Suprapubic skin (tissue), 4 donors: ENCODE data around the gene EPB41L2. TPM values are rescaled to one million over a fixed set of nuclear protein-coding genes. Genes with fewer than 3 reads are reported as not detected.

Experiments used
- DNase-seq, 2 donors: peaks; one replicate each; pipeline ENCODE4 v3.0.0-alpha.2; 2019; ENCODE audit warnings: low spot score in 2 of 2
- H3K27ac ChIP-seq: fragments of 200-600 bp; sonication (generic); one replicate; pipeline ENCODE4 v1.5.1; 2019
- H3K27me3 ChIP-seq: fragments of 200-600 bp; sonication (generic); one replicate; pipeline ENCODE4 v1.5.1; 2019
- H3K36me3 ChIP-seq: fragments of 200-600 bp; sonication (generic); one replicate; pipeline ENCODE4 v1.5.1; 2019
- H3K4me1 ChIP-seq: fragments of 200-600 bp; sonication (generic); one replicate; pipeline ENCODE4 v1.5.1; 2019
- H3K4me3 ChIP-seq: fragments of 200-600 bp; sonication (generic); one replicate; pipeline ENCODE4 v1.5.1; 2019; ENCODE audit warnings: mild to moderate bottlenecking
- H3K9me3 ChIP-seq: fragments of 200-600 bp; sonication (generic); one replicate; pipeline ENCODE4 v1.5.1; 2019
- EP300 ChIP-seq: sonication (generic); formaldehyde crosslinking; IDR thresholded peaks from one replicate; pipeline ENCODE4 v1.6.1; 2017; ENCODE audit warnings: antibody characterized with exemption
- POLR2A ChIP-seq, 2 donors: fragments of 450-650 bp; IDR thresholded peaks; one replicate each; pipeline ENCODE4 v1.6.1; 2017; ENCODE audit warnings: antibody characterized with exemption in 2 of 2, mild to moderate bottlenecking in 2 of 2, moderate library complexity in 2 of 2
- POLR2AphosphoS5 ChIP-seq, 3 donors: sonication (generic); formaldehyde crosslinking; IDR thresholded peaks; one replicate each; pipeline ENCODE4 v1.6.1; 2017; ENCODE audit warnings: antibody characterized with exemption in 3 of 3
- WGBS: methylation state at CpG from one replicate; pipeline ENCODE4 v1.1.5; 2018; 5-methylcytosine and 5-hydroxymethylcytosine counted together
- total RNA-seq, 4 donors: library from RNA; depleted of rRNA; stranded (reverse); fragments of >200 nt; gene quantifications; one replicate each; pipeline ENCODE4 v1.1.0, GENCODE V29; 2016
- TF ChIP-seq, protein P1 (sequence below), 2 donors: fragments of 200-600 bp in 1 of 2; fragments of 450-650 bp in 1 of 2; sonication (generic) in 1 of 2; IDR thresholded peaks; one replicate each; pipeline ENCODE4 v1.5.1; 2016 to 2019; ENCODE audit warnings: antibody characterized with exemption in 2 of 2, mild to moderate bottlenecking in 1 of 2, moderate library complexity in 1 of 2

EPB41L2 gene
- total RNA-seq, 4 donors from 2014 or later: 11.4 to 26.8 (median 15.4) TPM

DNA sequence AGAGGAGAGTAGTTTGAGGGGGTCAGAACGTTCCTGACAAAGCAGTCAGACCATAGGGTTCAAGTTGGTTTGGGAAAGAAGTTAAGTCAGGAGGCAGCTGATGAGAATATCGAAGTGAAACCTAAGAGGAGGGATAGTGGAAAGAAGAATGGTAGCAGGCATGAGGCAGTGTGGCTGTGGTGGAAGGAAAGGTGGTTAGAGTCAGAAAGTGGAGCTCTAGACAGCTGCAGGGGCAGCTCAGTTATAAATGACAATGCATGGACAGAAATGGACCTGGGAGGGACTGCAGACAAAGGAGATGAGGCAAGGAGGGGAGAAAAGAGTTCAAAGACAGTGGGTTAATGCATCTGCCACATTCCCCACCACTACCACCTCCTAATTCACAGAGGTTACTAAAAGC is 169.3 kb downstream of the EPB41L2 start:
- Histone ChIP-seq H3K36me3 (peaks cover 4% of the 10 kb centered on the region), H3K4me1 (no peaks in the 10 kb centered on the region), H3K27me3 (no peaks in the 10 kb centered on the region), H3K27ac (no peak overlapping the region), H3K9me3 (no peaks in the 10 kb centered on the region), H3K4me3 (no peak overlapping the region)
- WGBS: 91% methylated on average over 2 of the region's 2 CpGs
- TF ChIP-seq EP300: no peak
- TF ChIP-seq POLR2A (IDR thresholded peaks at IDR 0.05): no peak
- TF ChIP-seq, protein P1, sequence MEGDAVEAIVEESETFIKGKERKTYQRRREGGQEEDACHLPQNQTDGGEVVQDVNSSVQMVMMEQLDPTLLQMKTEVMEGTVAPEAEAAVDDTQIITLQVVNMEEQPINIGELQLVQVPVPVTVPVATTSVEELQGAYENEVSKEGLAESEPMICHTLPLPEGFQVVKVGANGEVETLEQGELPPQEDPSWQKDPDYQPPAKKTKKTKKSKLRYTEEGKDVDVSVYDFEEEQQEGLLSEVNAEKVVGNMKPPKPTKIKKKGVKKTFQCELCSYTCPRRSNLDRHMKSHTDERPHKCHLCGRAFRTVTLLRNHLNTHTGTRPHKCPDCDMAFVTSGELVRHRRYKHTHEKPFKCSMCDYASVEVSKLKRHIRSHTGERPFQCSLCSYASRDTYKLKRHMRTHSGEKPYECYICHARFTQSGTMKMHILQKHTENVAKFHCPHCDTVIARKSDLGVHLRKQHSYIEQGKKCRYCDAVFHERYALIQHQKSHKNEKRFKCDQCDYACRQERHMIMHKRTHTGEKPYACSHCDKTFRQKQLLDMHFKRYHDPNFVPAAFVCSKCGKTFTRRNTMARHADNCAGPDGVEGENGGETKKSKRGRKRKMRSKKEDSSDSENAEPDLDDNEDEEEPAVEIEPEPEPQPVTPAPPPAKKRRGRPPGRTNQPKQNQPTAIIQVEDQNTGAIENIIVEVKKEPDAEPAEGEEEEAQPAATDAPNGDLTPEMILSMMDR (IDR thresholded peaks at IDR 0.05): no peak
- TF ChIP-seq POLR2AphosphoS5 (IDR thresholded peaks at IDR 0.05): no peak
- no peak for DNase-seq

DNA sequence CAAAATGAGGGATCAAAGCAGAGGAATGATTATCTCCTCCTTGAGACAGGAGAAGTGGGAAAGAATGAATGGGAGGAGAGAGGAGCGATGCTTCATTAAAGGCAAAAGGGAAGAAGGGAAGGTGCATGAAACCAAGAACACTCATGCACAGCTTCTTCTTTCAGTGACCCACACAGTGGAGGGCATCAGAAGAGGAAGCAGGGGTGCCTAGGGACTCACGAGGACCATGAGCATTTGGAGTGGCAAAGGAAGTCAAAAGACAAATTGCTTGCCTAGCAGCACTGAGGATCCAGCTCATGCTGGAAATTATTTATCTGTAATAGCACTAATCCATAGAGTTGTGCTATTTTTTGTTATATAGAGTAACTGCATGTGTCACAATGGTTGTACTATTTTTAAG is 169.8 kb downstream of the EPB41L2 start:
- DNase-seq: no peak
- Histone ChIP-seq H3K4me1 (no peaks in the 10 kb centered on the region), H3K36me3 (peaks cover 4% of the 10 kb centered on the region), H3K4me3 (no peak overlapping the region), H3K27ac (no peak overlapping the region), H3K9me3 (no peaks in the 10 kb centered on the region), H3K27me3 (no peaks in the 10 kb centered on the region)
- TF ChIP-seq POLR2AphosphoS5 (IDR thresholded peaks at IDR 0.05) (no peak), EP300 (no peak), POLR2A (IDR thresholded peaks at IDR 0.05) (no peak)
- TF ChIP-seq, protein P1 (IDR thresholded peaks at IDR 0.05): no peak
- WGBS: 85% methylated on average over 2 of the region's 2 CpGs

DNA sequence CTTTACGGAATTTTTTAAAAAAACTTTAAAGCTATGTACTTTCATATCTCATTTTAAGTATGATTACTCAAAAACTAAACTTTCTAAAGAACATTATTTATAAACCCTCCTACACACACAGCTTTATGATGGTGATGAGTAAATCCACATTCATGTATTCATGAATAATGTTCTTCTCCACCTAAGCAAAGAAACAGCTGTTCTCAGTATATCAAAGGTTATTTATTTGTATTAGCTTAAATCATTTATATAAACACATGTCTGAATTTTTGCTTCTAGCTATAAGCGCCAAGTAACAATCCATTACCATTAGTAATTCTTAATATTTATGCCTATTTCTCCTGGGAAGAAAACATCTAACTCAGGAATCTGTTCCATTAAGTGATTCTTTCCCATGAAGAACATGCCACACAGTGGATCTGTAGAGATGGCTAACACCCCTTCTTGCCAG is 172.5 kb downstream of the EPB41L2 start:
- no peak overlapping the region for H3K27ac ChIP-seq
- DNase-seq: no peak
- H3K27me3 ChIP-seq: no peaks in the 10 kb centered on the region
- no peak overlapping the region for H3K4me3 ChIP-seq
- H3K36me3 ChIP-seq: peaks cover 4% of the 10 kb centered on the region
- TF ChIP-seq, protein P1 (IDR thresholded peaks at IDR 0.05): no peak
- TF ChIP-seq POLR2AphosphoS5 (IDR thresholded peaks at IDR 0.05) (no peak), POLR2A (IDR thresholded peaks at IDR 0.05) (no peak), EP300 (no peak)
- H3K4me1 ChIP-seq: no peaks in the 10 kb centered on the region
- 85% methylated on average over 2 of the region's 2 CpGs for WGBS
- H3K9me3 ChIP-seq: no peaks in the 10 kb centered on the region

DNA sequence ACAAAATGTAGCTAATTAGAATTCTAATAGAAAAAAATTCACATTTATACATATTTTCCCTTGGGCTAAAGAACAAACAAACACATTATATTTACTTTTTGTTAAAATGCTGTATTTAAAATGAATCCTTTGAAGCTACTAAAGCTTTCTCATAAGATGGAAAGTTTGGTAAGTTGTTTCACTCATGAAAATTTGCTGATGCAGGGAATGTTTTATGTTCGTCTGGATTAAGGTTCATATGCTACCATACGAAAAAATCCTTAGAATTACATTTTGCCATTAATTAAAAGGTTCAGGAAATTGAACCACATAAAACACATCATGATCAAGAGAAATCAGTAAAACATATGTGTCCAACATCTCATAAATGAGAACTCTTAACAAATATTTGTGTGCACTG is 173.6 kb downstream of the EPB41L2 start:
- Histone ChIP-seq H3K27ac (no peak overlapping the region), H3K4me3 (no peak overlapping the region), H3K4me1 (no peaks in the 10 kb centered on the region), H3K27me3 (no peaks in the 10 kb centered on the region), H3K9me3 (no peaks in the 10 kb centered on the region), H3K36me3 (peaks cover 4% of the 10 kb centered on the region)
- WGBS: 93% methylated on average over 2 of the region's 2 CpGs
- TF ChIP-seq, protein P1 (IDR thresholded peaks at IDR 0.05): no peak
- no peak for TF ChIP-seq POLR2A (IDR thresholded peaks at IDR 0.05)
- DNase-seq: no peak

DNA sequence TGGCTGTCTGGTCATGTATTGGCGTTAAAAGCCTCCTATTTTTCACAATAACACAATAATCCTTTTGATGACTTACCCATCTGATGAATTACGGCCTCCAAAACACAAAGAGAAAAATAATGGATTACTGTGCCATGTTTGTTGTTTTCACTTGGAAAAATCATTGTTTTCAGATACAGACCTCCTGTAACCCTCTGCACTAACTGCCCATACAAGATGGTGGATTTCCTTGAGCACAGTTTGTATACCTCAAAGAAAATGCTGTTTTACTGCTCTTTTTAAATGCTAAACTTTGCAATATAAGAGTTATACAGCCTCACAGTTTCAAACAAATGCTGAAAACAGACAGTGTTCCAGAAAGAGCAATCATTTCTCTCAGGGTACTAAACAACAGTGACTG is 174.8 kb downstream of the EPB41L2 start:
- TF ChIP-seq, protein P1 (IDR thresholded peaks at IDR 0.05): no peak
- TF ChIP-seq EP300: no peak
- TF ChIP-seq POLR2AphosphoS5 (IDR thresholded peaks at IDR 0.05): no peak
- TF ChIP-seq POLR2A (IDR thresholded peaks at IDR 0.05): no peak
- Histone ChIP-seq H3K27me3 (no peaks in the 10 kb centered on the region), H3K36me3 (peaks cover 6% of the 10 kb centered on the region), H3K4me1 (no peaks in the 10 kb centered on the region), H3K27ac (no peak overlapping the region), H3K4me3 (no peak overlapping the region), H3K9me3 (no peaks in the 10 kb centered on the region)
- 79% methylated on average over 2 of the region's 2 CpGs for WGBS
- DNase-seq: no peak
